Osteocyte (in vitro differentiated cells): ENCODE measurements around the gene EIPR1. TPM values are rescaled to one million over a fixed set of nuclear protein-coding genes. Genes with fewer than 3 reads are reported as not detected.

Source experiments
- DNase-seq: peaks from one replicate; pipeline ENCODE4 v3.0.0; 2021; ENCODE audit warnings: mixed read lengths; ENCODE audit not compliant: unreplicated experiment; ENCODE audit errors: extremely low spot score
- H3K27ac Mint-ChIP-seq: one replicate; pipeline ENCODE4 v1.8.0; 2021; ENCODE audit warnings: mild to moderate bottlenecking, mixed read lengths; ENCODE audit not compliant: unreplicated experiment
- H3K27me3 Mint-ChIP-seq: one replicate; pipeline ENCODE4 v1.8.0; 2021; ENCODE audit warnings: mixed read lengths; ENCODE audit not compliant: unreplicated experiment
- H3K36me3 Mint-ChIP-seq: one replicate; pipeline ENCODE4 v1.8.0; 2021; ENCODE audit warnings: mixed read lengths; ENCODE audit not compliant: unreplicated experiment
- H3K4me1 Mint-ChIP-seq: one replicate; pipeline ENCODE4 v1.8.0; 2021; ENCODE audit warnings: mixed read lengths; ENCODE audit not compliant: unreplicated experiment
- H3K4me3 Mint-ChIP-seq: one replicate; pipeline ENCODE4 v1.8.0; 2021; ENCODE audit warnings: mild to moderate bottlenecking, moderate library complexity, mixed read lengths; ENCODE audit not compliant: unreplicated experiment
- H3K9me3 Mint-ChIP-seq: one replicate; pipeline ENCODE4 v1.8.0; 2021; ENCODE audit warnings: mixed read lengths; ENCODE audit not compliant: unreplicated experiment
- total RNA-seq: library from RNA; stranded (reverse); gene quantifications from 2 replicates; pipeline ENCODE4 v1.2.1, GENCODE V29; 2021
- TF ChIP-seq, protein P1 (sequence below): fragments of 200-600 bp; sonication (generic); IDR thresholded peaks from 2 replicates; pipeline ENCODE4 v1.5.0; 2021; ENCODE audit warnings: antibody characterized with exemption, mild to moderate bottlenecking, moderate library complexity

Gene EIPR1
- total RNA-seq, 1 donor from 2014 or later, result 19.9 TPM

DNA sequence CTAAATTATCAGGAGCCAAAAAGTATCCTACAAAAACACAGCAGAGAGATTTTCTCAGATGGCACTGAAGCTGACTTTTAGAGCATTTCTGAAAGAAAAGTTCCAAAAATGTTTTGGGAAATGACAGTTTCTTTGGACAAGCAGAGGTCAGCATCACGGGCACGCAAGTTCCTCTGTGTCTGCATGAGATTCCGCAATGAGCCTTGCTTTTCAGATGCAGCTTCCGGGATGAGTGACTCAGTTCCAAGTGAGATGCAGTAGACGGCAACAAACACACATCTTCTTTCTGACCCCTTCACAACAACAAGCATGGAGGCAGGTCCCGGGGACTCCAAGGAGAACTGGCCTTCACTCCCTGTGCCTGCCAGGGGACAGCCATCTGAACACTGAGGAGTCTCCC lies 76.6 kb downstream of the EIPR1 start:
- Mint-ChIP-seq H3K27me3 (no peaks in the 10 kb centered on the region), H3K4me1 (peaks cover 17% of the 10 kb centered on the region), H3K4me3 (no peak overlapping the region), H3K36me3 (no peaks in the 10 kb centered on the region), H3K27ac (no peak overlapping the region), H3K9me3 (no peaks in the 10 kb centered on the region)
- no peak for DNase-seq
- TF ChIP-seq, protein P1, sequence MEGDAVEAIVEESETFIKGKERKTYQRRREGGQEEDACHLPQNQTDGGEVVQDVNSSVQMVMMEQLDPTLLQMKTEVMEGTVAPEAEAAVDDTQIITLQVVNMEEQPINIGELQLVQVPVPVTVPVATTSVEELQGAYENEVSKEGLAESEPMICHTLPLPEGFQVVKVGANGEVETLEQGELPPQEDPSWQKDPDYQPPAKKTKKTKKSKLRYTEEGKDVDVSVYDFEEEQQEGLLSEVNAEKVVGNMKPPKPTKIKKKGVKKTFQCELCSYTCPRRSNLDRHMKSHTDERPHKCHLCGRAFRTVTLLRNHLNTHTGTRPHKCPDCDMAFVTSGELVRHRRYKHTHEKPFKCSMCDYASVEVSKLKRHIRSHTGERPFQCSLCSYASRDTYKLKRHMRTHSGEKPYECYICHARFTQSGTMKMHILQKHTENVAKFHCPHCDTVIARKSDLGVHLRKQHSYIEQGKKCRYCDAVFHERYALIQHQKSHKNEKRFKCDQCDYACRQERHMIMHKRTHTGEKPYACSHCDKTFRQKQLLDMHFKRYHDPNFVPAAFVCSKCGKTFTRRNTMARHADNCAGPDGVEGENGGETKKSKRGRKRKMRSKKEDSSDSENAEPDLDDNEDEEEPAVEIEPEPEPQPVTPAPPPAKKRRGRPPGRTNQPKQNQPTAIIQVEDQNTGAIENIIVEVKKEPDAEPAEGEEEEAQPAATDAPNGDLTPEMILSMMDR, result no peak

DNA sequence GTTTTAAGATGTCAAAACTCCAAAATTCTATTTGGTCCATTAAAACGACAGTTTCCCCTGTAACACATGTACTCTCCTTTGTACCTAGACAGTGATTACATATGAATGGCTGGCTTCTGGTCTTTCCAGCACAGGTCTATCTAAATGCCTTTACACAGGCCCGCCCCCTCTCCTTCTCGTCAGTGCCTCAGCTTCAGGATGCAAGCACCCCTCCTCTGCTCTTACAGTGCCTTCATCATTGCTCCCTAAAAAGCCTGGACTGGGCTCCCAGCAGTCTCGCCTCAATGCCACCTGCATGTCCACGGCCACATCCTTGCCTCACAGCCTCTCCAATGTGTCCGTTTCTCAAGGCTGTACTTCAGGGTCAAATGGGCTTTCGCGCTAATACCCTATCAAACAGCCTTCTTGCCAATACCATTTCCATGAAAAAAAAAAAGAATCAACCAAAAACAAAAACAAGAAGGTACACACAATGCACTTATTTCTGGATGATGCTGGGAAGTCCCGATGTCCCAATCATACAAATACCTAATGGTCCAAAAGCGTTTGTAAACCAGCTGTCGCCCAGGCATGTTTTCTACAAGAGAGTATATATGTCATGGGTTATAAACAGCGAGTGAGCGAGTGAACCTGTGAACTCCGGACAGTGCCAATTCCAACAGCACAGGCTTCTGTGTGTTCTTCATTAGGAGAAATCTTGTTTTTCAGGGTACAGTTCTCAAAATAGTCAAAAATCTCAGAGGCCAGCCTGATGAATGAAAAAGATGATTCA lies 77.2 kb downstream of the EIPR1 start:
- Mint-ChIP-seq H3K4me3 (no peak overlapping the region), H3K9me3 (no peaks in the 10 kb centered on the region), H3K27ac (no peak overlapping the region), H3K4me1 (peaks cover 17% of the 10 kb centered on the region), H3K27me3 (no peaks in the 10 kb centered on the region), H3K36me3 (no peaks in the 10 kb centered on the region)
- TF ChIP-seq, protein P1, result no peak
- DNase-seq, result no peak

DNA sequence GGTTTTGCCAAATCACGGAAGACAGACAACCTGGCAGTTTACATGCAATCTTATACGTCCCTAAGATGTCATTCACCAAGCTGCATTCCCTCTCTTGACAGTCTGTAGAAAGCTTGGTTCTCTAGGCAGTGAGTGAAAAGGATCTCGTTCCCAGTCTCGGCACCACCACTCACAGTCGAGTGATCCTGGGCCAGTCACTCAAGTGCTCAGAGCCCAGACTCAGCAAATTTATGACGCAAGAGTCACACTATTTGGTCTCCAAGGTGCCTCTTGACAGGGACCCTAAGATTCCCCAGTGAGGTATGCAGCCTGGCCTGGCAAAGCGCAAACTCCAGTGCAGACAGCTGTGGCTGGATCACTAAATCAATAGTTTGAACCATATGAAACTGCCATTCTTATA lies 77.9 kb downstream of the EIPR1 start:
- Mint-ChIP-seq H3K36me3 (no peaks in the 10 kb centered on the region), H3K4me3 (no peak overlapping the region), H3K9me3 (no peaks in the 10 kb centered on the region), H3K27ac (no peak overlapping the region), H3K4me1 (peaks cover 17% of the 10 kb centered on the region), H3K27me3 (no peaks in the 10 kb centered on the region)
- no peak for DNase-seq
- TF ChIP-seq, protein P1, result no peak

DNA sequence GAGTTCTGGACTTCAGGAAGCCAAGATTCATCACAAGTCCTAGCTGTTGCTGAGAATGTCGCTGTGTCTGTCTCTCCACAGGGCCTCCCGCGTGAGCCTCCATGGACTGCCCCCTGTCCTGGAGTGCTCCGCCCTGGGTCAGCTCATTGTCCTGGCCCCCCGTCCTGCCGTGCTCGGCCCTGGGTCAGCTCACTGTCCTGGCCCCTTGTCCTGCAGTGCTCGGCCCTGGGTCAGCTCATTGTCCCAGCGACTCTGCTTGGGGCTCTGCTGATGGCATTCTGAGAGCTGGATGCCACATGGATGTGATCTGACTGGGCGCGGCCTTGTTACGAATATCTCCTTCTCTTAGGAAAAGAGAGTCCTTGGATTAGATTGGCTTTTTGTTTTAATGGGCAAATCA lies 78.5 kb downstream of the EIPR1 start:
- H3K27ac Mint-ChIP-seq, result no peak overlapping the region
- H3K4me1 Mint-ChIP-seq, result peaks cover 17% of the 10 kb centered on the region
- no peaks in the 10 kb centered on the region for H3K36me3 Mint-ChIP-seq
- TF ChIP-seq, protein P1, result no peak
- no peaks in the 10 kb centered on the region for H3K27me3 Mint-ChIP-seq
- no peak for DNase-seq
- no peak overlapping the region for H3K4me3 Mint-ChIP-seq
- no peaks in the 10 kb centered on the region for H3K9me3 Mint-ChIP-seq

DNA sequence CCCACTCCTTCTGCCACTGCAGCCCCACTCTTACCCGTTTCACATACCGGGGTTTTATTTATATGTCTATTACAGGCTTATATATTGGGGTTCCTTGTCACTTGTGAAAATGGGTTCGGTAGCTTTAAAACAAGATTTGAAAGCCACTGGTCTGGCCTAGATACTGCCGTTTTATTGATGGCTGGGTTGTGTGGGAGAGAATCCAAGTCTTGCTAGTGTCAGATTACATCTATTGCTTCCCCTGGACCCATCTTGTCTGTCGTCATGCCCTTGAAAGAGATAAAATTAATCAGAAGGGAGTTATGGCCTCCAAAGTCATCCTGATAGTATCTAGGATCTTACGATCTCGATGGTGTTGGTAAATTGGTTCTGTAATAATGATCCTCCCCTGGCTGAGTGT lies 79.4 kb downstream of the EIPR1 start:
- Mint-ChIP-seq H3K27ac (no peak overlapping the region), H3K36me3 (no peaks in the 10 kb centered on the region), H3K4me1 (peaks cover 9% of the 10 kb centered on the region), H3K27me3 (no peaks in the 10 kb centered on the region), H3K4me3 (no peak overlapping the region), H3K9me3 (no peaks in the 10 kb centered on the region)
- no peak for DNase-seq
- TF ChIP-seq, protein P1, result no peak
